Activated CD8-positive, alpha-beta memory T cell treated with anti-CD3 and anti-CD28 coated beads, Interleukin-2, amount 50 U/mL, for 24 hours (primary cell): ENCODE results near the gene GULP1.
"Not testable (repeated sequence)": the region's sequence is repeated elsewhere in the genome, so short reads cannot be mapped to it uniquely, and the experiment has no call there.

Experiments used
- DNase-seq: peaks from one replicate; pipeline ENCODE4 v3.0.0-alpha.2; 2020; ENCODE audit errors: extremely low read depth

The GULP1 gene

GRCh38 chr2:188415754-188416083 lies 124.0 kb downstream of the GULP1 start:
- no peak for DNase-seq

GRCh38 chr2:188416367-188416766 lies 124.7 kb downstream of the GULP1 start:
- DNase-seq, result no peak

- DNase-seq, result no peak
Observed at GRCh38 chr2:188422726-188423125, 131.1 kb downstream of the GULP1 start.

GRCh38 chr2:188425266-188425665 lies 133.6 kb downstream of the GULP1 start:
- DNase-seq, result no peak

- DNase-seq, result no peak
Observed at GRCh38 chr2:188426121-188426520, 134.4 kb downstream of the GULP1 start.

GRCh38 chr2:188430705-188431104 lies 139.0 kb downstream of the GULP1 start:
- DNase-seq, result no peak

- DNase-seq, result no peak
Observed at GRCh38 chr2:188434018-188434417, 142.3 kb downstream of the GULP1 start.

- DNase-seq, result no peak
Observed at GRCh38 chr2:188435115-188435514, 143.4 kb downstream of the GULP1 start.

GRCh38 chr2:188437537-188437936 lies 145.9 kb downstream of the GULP1 start:
- DNase-seq, result no peak

- DNase-seq, result no peak
Observed at GRCh38 chr2:188439986-188440385, 148.3 kb downstream of the GULP1 start.

- no peak for DNase-seq
Observed at GRCh38 chr2:188440849-188441248, 149.2 kb downstream of the GULP1 start.

- no peak for DNase-seq
Observed at GRCh38 chr2:188441288-188441947, 149.7 kb downstream of the GULP1 start.

GRCh38 chr2:188443207-188443606 lies 151.5 kb downstream of the GULP1 start:
- DNase-seq, result no peak

GRCh38 chr2:188444106-188444835 lies 152.6 kb downstream of the GULP1 start:
- no peak for DNase-seq

GRCh38 chr2:188449561-188449960 lies 157.9 kb downstream of the GULP1 start:
- no peak for DNase-seq

GRCh38 chr2:188449971-188450370 lies 158.3 kb downstream of the GULP1 start:
- DNase-seq, result no peak

GRCh38 chr2:188450732-188451483 lies 159.2 kb downstream of the GULP1 start:
- no peak for DNase-seq

GRCh38 chr2:188452084-188452483 lies 160.4 kb downstream of the GULP1 start:
- DNase-seq, result no peak

GRCh38 chr2:188456114-188456909 lies 164.6 kb downstream of the GULP1 start:
- DNase-seq, result no peak

- no peak for DNase-seq
Observed at GRCh38 chr2:188459061-188459460, 167.4 kb downstream of the GULP1 start.

GRCh38 chr2:188466078-188466477 lies 174.4 kb downstream of the GULP1 start:
- not testable (repeated sequence) for DNase-seq

GRCh38 chr2:188466761-188467160 lies 175.1 kb downstream of the GULP1 start:
- DNase-seq, result no peak
